ENCODE data around the gene OR13C3. TPM values are rescaled to one million over a fixed set of nuclear protein-coding genes. Genes with fewer than 3 reads are reported as not detected.

OR13C3 gene
- total and polyA plus RNA-seq, 7 donors: not detected

DNA sequence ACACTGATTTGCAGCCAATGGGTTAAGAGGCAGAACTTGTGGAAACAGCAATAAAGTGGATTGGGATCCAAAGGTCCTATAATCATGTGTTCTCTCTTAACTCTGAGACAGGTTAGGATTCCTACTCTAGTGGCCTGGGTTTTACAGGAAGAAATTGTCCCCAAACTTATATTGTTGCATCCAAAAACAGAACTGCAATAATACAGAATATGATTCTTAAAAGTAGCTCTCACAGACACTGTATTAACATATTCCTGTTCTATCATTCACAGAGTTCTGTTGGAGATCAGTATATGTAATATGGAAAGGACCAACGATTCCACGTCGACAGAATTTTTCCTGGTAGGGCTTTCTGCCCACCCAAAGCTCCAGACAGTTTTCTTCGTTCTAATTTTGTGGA is 32.2 kb upstream of the OR13C3 start, which contains the start of gene OR13C8:
TSS of gene OR13C8 (plus strand) at position 301 of the 400 bp plus-strand sequence. CDS start at position 301, 0 bp downstream.
- Histone ChIP-seq H3K9me3 (peaks cover 5% of the 10 kb centered on the region), H3K27me3 (ENCODE audit: insufficient read depth in 3 of 3, low read length in 2 of 3) (peaks cover 0 to 2% (median 0%) of the 10 kb centered on the region in 3 donors), H3K36me3 (ENCODE audit: insufficient read depth in 1 of 2, low read depth in 1 of 2) (no peaks in the 10 kb centered on the region), H3K27ac (no peak within 1 kb of the TSS), H3K4me3 (no peak within 1 kb of the TSS), H3K4me1 (no peaks in the 10 kb centered on the region)
- intact Hi-C loops (cut with DNase I): no loop called here
- ATAC-seq (no peak), DNase-seq (no peak)
- WGBS, 3 donors: 87 to 91% (median 88%) methylated on average over 4 of the region's 4 CpGs
- TF ChIP-seq, protein P1, sequence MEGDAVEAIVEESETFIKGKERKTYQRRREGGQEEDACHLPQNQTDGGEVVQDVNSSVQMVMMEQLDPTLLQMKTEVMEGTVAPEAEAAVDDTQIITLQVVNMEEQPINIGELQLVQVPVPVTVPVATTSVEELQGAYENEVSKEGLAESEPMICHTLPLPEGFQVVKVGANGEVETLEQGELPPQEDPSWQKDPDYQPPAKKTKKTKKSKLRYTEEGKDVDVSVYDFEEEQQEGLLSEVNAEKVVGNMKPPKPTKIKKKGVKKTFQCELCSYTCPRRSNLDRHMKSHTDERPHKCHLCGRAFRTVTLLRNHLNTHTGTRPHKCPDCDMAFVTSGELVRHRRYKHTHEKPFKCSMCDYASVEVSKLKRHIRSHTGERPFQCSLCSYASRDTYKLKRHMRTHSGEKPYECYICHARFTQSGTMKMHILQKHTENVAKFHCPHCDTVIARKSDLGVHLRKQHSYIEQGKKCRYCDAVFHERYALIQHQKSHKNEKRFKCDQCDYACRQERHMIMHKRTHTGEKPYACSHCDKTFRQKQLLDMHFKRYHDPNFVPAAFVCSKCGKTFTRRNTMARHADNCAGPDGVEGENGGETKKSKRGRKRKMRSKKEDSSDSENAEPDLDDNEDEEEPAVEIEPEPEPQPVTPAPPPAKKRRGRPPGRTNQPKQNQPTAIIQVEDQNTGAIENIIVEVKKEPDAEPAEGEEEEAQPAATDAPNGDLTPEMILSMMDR (IDR thresholded peaks at IDR 0.05): no peak

DNA sequence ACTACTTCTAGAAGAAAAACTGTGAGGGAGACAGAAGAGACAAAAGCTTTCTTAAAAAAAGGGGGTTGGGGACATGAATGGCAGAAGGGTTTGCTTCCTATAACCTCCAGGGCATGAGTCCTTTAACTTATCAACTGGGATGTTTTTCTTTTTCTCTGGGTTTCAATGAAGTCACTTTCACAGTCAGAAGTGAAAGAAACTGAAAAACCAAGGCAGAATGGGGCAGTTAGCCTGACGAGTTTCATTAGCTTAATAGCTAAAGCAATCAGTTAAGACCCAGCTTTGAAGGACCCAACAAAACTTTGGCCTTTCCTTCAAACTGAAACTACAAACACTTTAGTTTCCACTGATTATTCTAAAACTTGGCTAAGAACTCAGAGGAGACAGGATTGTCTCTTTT is 27.7 kb upstream of the OR13C3 start:
- 38 to 48% (median 44%) methylated on average over 1 of the region's 1 CpG for WGBS, 3 donors
- TF ChIP-seq, protein P1 (IDR thresholded peaks at IDR 0.05): no peak
- H3K9me3 ChIP-seq: peaks cover 4% of the 10 kb centered on the region
- H3K36me3 ChIP-seq (ENCODE audit: insufficient read depth in 1 of 2, low read depth in 1 of 2): no peaks in the 10 kb centered on the region
- ATAC-seq (no peak), DNase-seq (no peak)
- H3K4me3 ChIP-seq: no peak overlapping the region
- intact Hi-C loops (cut with DNase I): no loop called here
- no peak overlapping the region for H3K27ac ChIP-seq
- H3K4me1 ChIP-seq: no peaks in the 10 kb centered on the region
- peaks cover 0 to 1% (median 0%) of the 10 kb centered on the region in 3 donors for H3K27me3 ChIP-seq (ENCODE audit: insufficient read depth in 3 of 3, low read length in 2 of 3)

GRCh38 chr9:104556830-104557634 is 20.4 kb upstream of the OR13C3 start:
- H3K4me3 ChIP-seq: no peak overlapping the region
- H3K27ac ChIP-seq: no peak overlapping the region
- ATAC-seq: no peak
- 86 to 91% (median 88%) methylated on average over 8 of the region's 8 CpGs for WGBS, 3 donors
- TF ChIP-seq, protein P1 (IDR thresholded peaks at IDR 0.05): no peak
- H3K9me3 ChIP-seq: peaks cover 5% of the 10 kb centered on the region
- DNase-seq: no peak
- H3K36me3 ChIP-seq (ENCODE audit: insufficient read depth in 1 of 2, low read depth in 1 of 2): no peaks in the 10 kb centered on the region
- H3K4me1 ChIP-seq: no peaks in the 10 kb centered on the region
- intact Hi-C loops (cut with DNase I): no loop called here
- H3K27me3 ChIP-seq (ENCODE audit: insufficient read depth in 3 of 3, low read length in 2 of 3): no peaks in the 10 kb centered on the region

GRCh38 chr9:104555521-104555920 is 18.9 kb upstream of the OR13C3 start:
- Histone ChIP-seq H3K27me3 (ENCODE audit: insufficient read depth in 3 of 3, low read length in 2 of 3) (no peaks in the 10 kb centered on the region), H3K36me3 (ENCODE audit: insufficient read depth in 1 of 2, low read depth in 1 of 2) (no peaks in the 10 kb centered on the region), H3K4me3 (no peak overlapping the region), H3K27ac (no peak overlapping the region), H3K9me3 (peaks cover 5% of the 10 kb centered on the region), H3K4me1 (no peaks in the 10 kb centered on the region)
- TF ChIP-seq, protein P1 (IDR thresholded peaks at IDR 0.05): no peak
- no peak for DNase-seq
- 93 to 100% (median 98%) methylated on average over 1 of the region's 1 CpG for WGBS, 3 donors
- intact Hi-C loops (cut with DNase I): no loop called here
- no peak for ATAC-seq
